Epithelial cell of prostate (primary cell): Measurements from ENCODE around the gene RARB.

Experiments used
- DNase-seq: peaks from one replicate; pipeline ENCODE4 v3.0.0-alpha.2; 2011; ENCODE audit warnings: low read depth, low spot score
- H3K27ac ChIP-seq: fragments of 450-650 bp; 2 replicates; pipeline ENCODE4 v1.5.1; 2017; ENCODE audit warnings: mild to moderate bottlenecking

Gene RARB

GRCh38 chr3:25567806-25568524 is 139.9 kb downstream of the RARB start:
- no peak for DNase-seq
- no peak overlapping the region for H3K27ac ChIP-seq

- no peak overlapping the region for H3K27ac ChIP-seq
- no peak for DNase-seq
Measured at GRCh38 chr3:25568525-25569078, 140.5 kb downstream of the RARB start.

DNA sequence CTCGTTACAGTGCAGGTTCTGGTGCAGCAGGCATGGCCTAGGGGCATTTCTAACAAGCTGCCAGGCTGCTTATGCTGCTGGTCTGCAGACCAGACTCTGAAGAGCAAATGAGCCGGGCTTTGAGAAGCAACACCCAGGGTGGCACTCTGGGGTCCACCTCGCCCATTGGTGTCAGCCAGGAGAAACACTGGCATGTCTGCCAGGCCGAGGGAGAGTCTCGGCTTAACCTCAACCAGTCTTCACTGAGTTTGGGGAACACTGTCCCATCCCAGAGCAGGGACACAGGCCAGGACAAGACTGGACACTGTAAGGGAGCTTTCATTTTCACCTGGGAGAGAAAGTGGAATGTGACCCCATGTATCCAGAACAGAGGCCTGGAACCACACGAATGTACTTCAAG is 143.2 kb downstream of the RARB start:
- DNase-seq: no peak
- H3K27ac ChIP-seq: no peak overlapping the region

- DNase-seq: no peak
- no peak overlapping the region for H3K27ac ChIP-seq
Measured at GRCh38 chr3:25572336-25572735, 144.3 kb downstream of the RARB start.

GRCh38 chr3:25572919-25573385 is 144.9 kb downstream of the RARB start:
- DNase-seq: no peak
- no peak overlapping the region for H3K27ac ChIP-seq

DNA sequence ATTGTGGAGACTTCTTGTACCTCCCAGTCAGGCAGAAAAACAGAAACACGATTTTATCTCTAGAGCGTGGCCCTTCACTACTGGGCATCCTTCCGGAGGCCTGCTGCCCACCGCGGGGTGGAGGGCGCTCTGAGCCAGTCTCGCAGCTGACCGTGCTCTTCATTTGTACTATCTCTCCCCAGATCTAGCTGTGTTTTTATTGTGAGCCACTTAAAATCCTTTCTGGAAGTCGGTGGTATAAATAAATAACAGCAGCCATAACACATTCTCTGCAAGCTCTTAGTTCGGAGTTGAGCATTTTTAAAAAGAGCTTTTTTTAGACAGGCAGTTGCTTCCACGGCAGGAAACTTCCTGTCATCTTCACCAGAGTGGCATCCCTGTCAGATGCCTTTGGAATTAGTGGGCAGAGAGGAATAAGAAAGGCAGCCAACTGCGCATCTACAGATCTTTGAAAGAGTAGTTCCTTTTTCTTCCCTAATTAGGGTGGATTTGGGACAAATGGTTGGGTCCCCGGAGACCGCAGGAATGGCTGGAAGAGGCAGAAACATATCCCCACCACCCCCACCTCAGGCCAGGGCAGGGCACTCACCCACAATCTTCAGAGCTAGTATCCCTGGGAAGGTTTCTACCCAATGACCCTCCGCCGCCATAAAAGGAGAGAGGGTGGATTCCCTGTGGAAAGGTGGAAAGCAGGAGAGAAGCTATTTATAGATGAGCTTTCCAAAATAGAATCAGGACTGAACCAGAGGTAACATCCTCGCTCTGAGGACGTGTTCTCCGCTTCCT is 145.5 kb downstream of the RARB start:
- DNase-seq: no peak
- H3K27ac ChIP-seq: no peak overlapping the region

GRCh38 chr3:25574172-25574765 is 146.2 kb downstream of the RARB start:
- no peak for DNase-seq
- no peak overlapping the region for H3K27ac ChIP-seq

DNA sequence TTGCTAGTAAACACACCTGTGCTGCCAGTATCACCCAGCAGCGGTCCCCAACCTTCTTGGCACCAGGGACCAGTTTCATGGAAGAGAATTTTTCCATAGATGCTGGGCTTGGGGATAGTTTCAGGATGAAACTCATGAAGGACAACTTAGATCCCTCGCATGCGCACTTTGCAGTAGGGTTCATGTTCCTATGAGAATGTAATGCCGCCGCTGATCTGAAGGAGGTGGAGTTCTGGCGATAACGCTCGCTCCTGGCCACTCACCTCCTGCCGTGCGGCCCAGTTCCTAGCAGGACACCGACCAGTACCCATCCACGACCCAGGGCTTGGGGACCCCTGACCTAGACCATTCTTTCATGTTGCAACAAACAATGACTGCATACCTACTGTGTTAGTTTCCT is 146.9 kb downstream of the RARB start:
- no peak overlapping the region for H3K27ac ChIP-seq
- DNase-seq: no peak

- no peak for DNase-seq
- no peak overlapping the region for H3K27ac ChIP-seq
Measured at GRCh38 chr3:25576146-25576545, 148.1 kb downstream of the RARB start.

DNA sequence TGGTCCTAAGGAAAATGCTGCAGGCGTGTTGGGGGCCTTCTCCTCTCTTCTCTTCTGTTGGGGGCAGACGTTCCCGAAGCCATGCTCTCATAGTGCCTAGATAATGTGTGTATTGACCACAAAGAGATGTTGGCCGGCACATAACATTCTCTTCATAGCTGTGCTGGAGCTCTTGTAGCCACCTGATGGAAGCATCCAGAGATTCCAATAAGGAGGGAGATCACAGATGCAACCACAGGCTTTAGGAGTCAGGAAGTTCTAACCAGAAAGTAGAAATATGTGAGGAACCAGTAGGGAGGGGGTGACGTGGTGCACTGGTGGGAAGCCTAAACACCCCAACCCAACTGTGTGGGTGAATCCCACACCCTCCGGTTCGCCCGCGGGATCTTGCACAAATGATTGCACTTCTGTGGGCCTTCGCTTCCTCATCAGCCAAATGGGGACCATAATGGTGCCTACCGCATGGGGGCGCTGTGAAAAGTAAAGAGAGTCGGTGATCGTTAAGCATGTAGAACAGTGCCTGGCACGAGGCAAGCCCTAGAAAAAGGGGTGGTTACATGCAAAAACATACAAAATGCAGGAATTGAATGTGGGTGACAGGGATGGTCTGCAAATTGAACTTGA is 148.9 kb downstream of the RARB start:
- no peak for DNase-seq
- H3K27ac ChIP-seq: no peak overlapping the region

DNA sequence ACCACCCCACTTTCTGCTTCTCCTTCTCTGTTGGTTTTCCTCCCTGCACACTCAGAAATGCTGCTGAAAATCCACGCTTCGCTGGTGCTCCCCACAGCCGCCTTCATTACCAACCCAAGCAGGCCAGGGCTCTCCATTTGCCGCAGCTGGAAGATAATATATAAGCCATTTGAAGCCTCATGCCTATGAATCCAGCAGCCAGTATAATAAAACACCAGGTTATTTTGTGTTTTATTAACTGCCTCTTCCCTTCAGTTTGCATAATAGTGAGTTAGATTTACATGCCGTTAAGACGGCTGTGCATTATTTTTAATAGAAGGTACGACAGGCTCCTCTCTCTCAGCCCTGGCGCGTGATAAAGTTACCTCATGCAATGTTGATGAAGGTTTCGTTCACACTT is 150.0 kb downstream of the RARB start:
- H3K27ac ChIP-seq: no peak overlapping the region
- no peak for DNase-seq

DNA sequence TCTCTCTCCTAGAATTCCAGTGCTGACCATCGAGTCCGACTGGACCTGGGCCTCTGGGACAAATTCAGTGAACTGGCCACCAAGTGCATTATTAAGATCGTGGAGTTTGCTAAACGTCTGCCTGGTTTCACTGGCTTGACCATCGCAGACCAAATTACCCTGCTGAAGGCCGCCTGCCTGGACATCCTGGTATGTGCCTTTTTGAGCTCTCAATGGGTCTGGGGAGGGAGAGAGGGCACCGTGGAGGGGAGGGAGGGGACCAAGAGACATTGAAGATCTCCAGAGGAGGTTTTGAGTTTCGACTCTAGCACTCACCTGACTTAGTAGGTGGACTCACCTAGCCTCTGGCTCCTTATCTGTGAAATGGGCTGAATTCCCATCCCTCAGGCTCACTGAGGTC is 152.5 kb downstream of the RARB start:
- no peak for DNase-seq
- H3K27ac ChIP-seq: no peak overlapping the region

DNA sequence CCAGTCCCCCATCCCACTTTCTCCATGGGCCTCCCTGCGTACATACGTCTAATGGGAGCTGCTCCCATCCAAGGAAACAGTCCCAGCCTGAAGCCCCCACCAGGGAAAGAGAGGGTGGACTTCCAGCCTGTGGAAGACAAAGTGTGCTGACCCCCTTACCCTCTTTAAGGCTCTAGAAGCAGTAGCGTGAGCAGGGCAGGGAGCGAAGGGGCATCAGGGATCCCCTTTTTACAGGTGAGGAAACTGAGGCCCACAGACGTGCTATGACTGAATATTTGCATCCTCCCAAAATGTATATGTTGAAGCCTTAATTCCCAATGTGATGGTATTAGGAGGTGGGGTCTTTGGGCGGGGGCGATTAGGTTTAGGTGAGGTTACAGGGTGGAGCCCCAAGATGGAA is 153.3 kb downstream of the RARB start:
- no peak overlapping the region for H3K27ac ChIP-seq
- no peak for DNase-seq

DNA sequence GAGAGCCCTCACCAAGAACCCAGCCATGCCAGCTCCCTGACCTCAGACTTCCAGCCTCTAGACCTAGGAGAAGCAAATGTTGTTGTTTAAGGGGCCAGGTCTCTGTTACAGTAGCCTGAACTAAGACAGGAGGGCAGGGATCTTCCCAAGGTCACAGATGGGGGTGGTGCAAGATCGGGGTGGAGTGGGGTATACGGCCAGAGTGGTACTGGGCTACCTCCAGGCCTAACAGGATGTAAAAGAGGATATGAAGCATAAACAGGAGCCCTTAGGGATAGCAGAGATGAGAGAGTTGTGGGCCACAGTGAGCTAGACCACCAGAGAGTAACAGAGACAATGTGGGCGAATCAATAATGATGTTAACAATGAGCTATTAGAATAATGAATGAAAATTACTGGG is 153.8 kb downstream of the RARB start:
- H3K27ac ChIP-seq: no peak overlapping the region
- DNase-seq: no peak

DNA sequence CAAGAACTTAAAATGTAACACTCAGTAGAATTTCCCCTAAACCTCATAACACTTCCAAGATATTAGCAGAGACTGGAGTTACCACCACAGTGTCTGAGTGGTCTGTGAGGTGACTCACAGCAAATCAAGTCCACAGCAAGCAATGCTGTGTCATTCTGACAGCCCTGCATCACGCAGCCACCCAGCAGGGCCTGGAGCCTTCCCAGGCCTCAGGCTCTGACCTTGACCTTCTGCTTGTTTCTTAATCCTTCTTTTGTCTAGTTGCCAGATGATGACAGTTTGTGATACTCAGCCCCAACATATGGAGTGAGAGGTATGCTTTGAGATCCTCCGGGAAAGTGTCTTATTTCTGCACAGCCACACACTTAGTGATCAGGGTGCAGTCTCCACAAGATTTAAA is 154.2 kb downstream of the RARB start:
- DNase-seq: no peak
- no peak overlapping the region for H3K27ac ChIP-seq

- H3K27ac ChIP-seq: no peak overlapping the region
- DNase-seq: no peak
Measured at GRCh38 chr3:25583343-25583742, 155.3 kb downstream of the RARB start.

- no peak for DNase-seq
- H3K27ac ChIP-seq: no peak overlapping the region
Measured at GRCh38 chr3:25584011-25584789, 156.1 kb downstream of the RARB start.

DNA sequence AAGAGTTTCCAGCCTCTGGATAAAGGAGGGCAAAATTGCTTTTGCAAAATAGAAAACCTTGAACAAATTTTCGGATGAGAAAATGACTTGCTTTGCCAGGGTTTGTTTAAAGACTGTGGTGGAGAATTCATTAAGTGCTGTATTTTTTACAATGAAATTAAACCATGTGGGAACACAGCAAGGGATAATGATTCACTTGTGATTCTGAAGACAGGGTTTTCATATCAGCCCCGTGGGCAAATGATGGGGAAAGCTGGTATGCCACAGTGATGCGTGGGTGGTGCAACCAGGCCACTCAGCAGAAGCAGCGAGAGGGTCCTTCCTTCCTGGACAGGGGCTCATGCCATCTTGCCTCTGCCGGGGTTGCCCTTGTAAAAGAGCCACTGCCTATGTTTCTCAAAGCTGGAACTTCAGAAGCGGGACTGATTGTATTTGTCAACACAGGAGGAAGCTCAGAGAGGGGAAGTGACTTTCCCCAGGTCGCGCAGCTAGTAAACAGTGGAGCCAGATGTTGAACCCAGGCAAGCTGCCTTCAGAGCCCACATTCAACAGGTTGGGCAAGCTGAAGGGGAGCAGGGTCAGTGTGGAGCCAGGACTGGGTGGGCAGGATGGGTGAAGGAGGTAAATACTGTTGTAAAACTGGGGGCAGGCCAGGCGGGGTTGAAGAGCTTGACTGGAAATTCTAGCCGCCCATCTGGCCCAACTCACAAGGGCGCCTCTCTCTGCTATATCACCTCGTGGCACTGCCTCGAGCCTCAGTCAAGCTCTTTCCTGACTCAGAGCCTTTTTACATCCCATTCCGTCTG is 157.5 kb downstream of the RARB start:
- no peak overlapping the region for H3K27ac ChIP-seq
- no peak for DNase-seq

GRCh38 chr3:25586167-25586505 is 158.1 kb downstream of the RARB start:
- H3K27ac ChIP-seq: no peak overlapping the region
- DNase-seq: no peak
